Activated T-cell treated with anti-CD3 and anti-CD28 coated beads, Interleukin-2, amount 50 U/mL, for 72 hours (primary cell): ENCODE data around the gene CLBA1. TPM values are rescaled to one million over a fixed set of nuclear protein-coding genes. Genes with fewer than 3 reads are reported as not detected.

Experiments
- ATAC-seq, 2 donors: fragments of 150-1000 bp; cut with Tn5 transposase; replicated peaks in 1 of 2; 2 replicates each; pipeline ENCODE4 v1.10.0; 2021; ENCODE audit warnings: moderate library complexity in 2 of 2, mild to moderate bottlenecking in 1 of 2
- DNase-seq, 2 donors: peaks; one replicate each; pipeline ENCODE4 v3.0.0; 2021 to 2022; ENCODE audit warnings: mixed read lengths in 1 of 2
- H3K27ac Mint-ChIP-seq: one replicate; pipeline ENCODE4 v1.8.0; 2022; ENCODE audit warnings: mild to moderate bottlenecking, moderate library complexity, mixed read lengths
- H3K27me3 Mint-ChIP-seq: one replicate; pipeline ENCODE4 v1.8.0; 2022; ENCODE audit warnings: low read depth, mixed read lengths
- H3K36me3 Mint-ChIP-seq, 2 donors: one replicate each; pipeline ENCODE4 v1.8.0; 2022; ENCODE audit warnings: mixed read lengths in 2 of 2, mild to moderate bottlenecking in 1 of 2; ENCODE audit not compliant: insufficient read depth in 2 of 2
- H3K4me1 Mint-ChIP-seq: one replicate; pipeline ENCODE4 v1.8.0; 2022; ENCODE audit warnings: low read depth, mixed read lengths
- H3K4me3 Mint-ChIP-seq, 2 donors: one replicate each; pipeline ENCODE4 v1.8.0; 2022; ENCODE audit warnings: mild to moderate bottlenecking in 2 of 2, mixed read lengths in 2 of 2, moderate library complexity in 2 of 2
- H3K9me3 Mint-ChIP-seq, 2 donors: one replicate each; pipeline ENCODE4 v1.8.0; 2022; ENCODE audit warnings: mixed read lengths in 2 of 2
- total RNA-seq, 2 donors: library from RNA; stranded (reverse); gene quantifications; one replicate each; pipeline ENCODE4 v1.2.3, GENCODE V29; 2022

The CLBA1 gene
- total RNA-seq, 2 donors from 2014 or later = 0.79 to 0.93 TPM

GRCh38 chr14:104976198-104977007 lies 9.2 kb upstream of the CLBA1 start:
- Mint-ChIP-seq H3K4me3 (peak overlapping the region; percentile 4 to 40), H3K27ac (no peak overlapping the region), H3K9me3 (no peaks in the 10 kb centered on the region), H3K27me3 (peaks cover 24% of the 10 kb centered on the region), H3K36me3 (no peaks in the 10 kb centered on the region), H3K4me1 (peaks cover 8% of the 10 kb centered on the region)
- peak; percentile 86 to 92 for DNase-seq
- ATAC-seq = peak; percentile 78 to 80

- peaks cover 8% of the 10 kb centered on the region for H3K4me1 Mint-ChIP-seq
- no peaks in the 10 kb centered on the region for H3K9me3 Mint-ChIP-seq
- H3K27me3 Mint-ChIP-seq = peaks cover 24% of the 10 kb centered on the region
- DNase-seq = no peak
- H3K4me3 Mint-ChIP-seq = peak overlapping the region; percentile 85
- no peak for ATAC-seq
- no peak overlapping the region for H3K27ac Mint-ChIP-seq
- no peaks in the 10 kb centered on the region for H3K36me3 Mint-ChIP-seq
Measured at GRCh38 chr14:104977008-104977680, 8.4 kb upstream of the CLBA1 start.

GRCh38 chr14:104977681-104978653 lies 7.6 kb upstream of the CLBA1 start, which contains the start of gene AHNAK2:
AHNAK2 (minus strand) TSS chr14:104978374; CDS start chr14:104978237, 137 bp downstream.
- Mint-ChIP-seq H3K4me1 (peaks cover 8% of the 10 kb centered on the region), H3K27ac (no peak within 1 kb of the TSS), H3K27me3 (peaks cover 24% of the 10 kb centered on the region), H3K4me3 (peak within 1 kb of the TSS; percentile 85), H3K9me3 (no peaks in the 10 kb centered on the region), H3K36me3 (no peaks in the 10 kb centered on the region)
- DNase-seq (peak; percentile 75 to 79), ATAC-seq (peak; percentile 84 to 85)

GRCh38 chr14:104978746-104979691 lies 6.6 kb upstream of the CLBA1 start:
- Mint-ChIP-seq H3K36me3 (no peaks in the 10 kb centered on the region), H3K4me3 (peak overlapping the region; percentile 21 to 62)
- no peak for DNase-seq

GRCh38 chr14:104979758-104980610 lies 5.6 kb upstream of the CLBA1 start:
- DNase-seq (no peak), ATAC-seq (no peak)
- Mint-ChIP-seq H3K4me1 (peaks cover 13% of the 10 kb centered on the region), H3K4me3 (no peak overlapping the region), H3K9me3 (no peaks in the 10 kb centered on the region), H3K27me3 (peaks cover 24% of the 10 kb centered on the region), H3K27ac (no peak overlapping the region), H3K36me3 (no peaks in the 10 kb centered on the region)

More at GRCh38 chr14:104978746-104979691, 6.6 kb upstream of the CLBA1 start:
- H3K4me1 Mint-ChIP-seq = peaks cover 8% of the 10 kb centered on the region
- no peak for ATAC-seq
- H3K27ac Mint-ChIP-seq = no peak overlapping the region
- H3K27me3 Mint-ChIP-seq = peaks cover 24% of the 10 kb centered on the region
- no peaks in the 10 kb centered on the region for H3K9me3 Mint-ChIP-seq

GRCh38 chr14:104980611-104981531 lies 4.7 kb upstream of the CLBA1 start:
- peaks cover 23% of the 10 kb centered on the region for H3K27me3 Mint-ChIP-seq
- H3K4me1 Mint-ChIP-seq = peaks cover 13% of the 10 kb centered on the region
- ATAC-seq (no peak), DNase-seq (no peak)
- H3K36me3 Mint-ChIP-seq = no peaks in the 10 kb centered on the region
- no peaks in the 10 kb centered on the region for H3K9me3 Mint-ChIP-seq
- H3K27ac Mint-ChIP-seq = no peak overlapping the region
- no peak overlapping the region for H3K4me3 Mint-ChIP-seq

GRCh38 chr14:104981699-104982541 lies 3.7 kb upstream of the CLBA1 start:
- Mint-ChIP-seq H3K27me3 (peaks cover 16% of the 10 kb centered on the region), H3K27ac (no peak overlapping the region), H3K4me3 (no peak overlapping the region), H3K4me1 (peaks cover 11% of the 10 kb centered on the region), H3K36me3 (no peaks in the 10 kb centered on the region), H3K9me3 (no peaks in the 10 kb centered on the region)
- DNase-seq (no peak), ATAC-seq (no peak)

- H3K36me3 Mint-ChIP-seq = no peaks in the 10 kb centered on the region
- DNase-seq = no peak
- H3K4me1 Mint-ChIP-seq = peaks cover 16% of the 10 kb centered on the region
- ATAC-seq = no peak
- H3K9me3 Mint-ChIP-seq = no peaks in the 10 kb centered on the region
- H3K27me3 Mint-ChIP-seq = peaks cover 9% of the 10 kb centered on the region
- H3K4me3 Mint-ChIP-seq = no peak overlapping the region
- no peak overlapping the region for H3K27ac Mint-ChIP-seq
Measured at GRCh38 chr14:104982548-104983230, 2.9 kb upstream of the CLBA1 start.

- no peak overlapping the region for H3K27ac Mint-ChIP-seq
- DNase-seq = no peak
- ATAC-seq = no peak
- H3K4me3 Mint-ChIP-seq = no peak overlapping the region
- H3K36me3 Mint-ChIP-seq = no peaks in the 10 kb centered on the region
- peaks cover 9% of the 10 kb centered on the region for H3K27me3 Mint-ChIP-seq
- no peaks in the 10 kb centered on the region for H3K9me3 Mint-ChIP-seq
- H3K4me1 Mint-ChIP-seq = peaks cover 16% of the 10 kb centered on the region
Measured at GRCh38 chr14:104983231-104983721, 2.3 kb upstream of the CLBA1 start.
